Mammary epithelial cell (primary cell): ENCODE data around the gene COL9A3.

Source experiments
- EZH2 ChIP-seq: IDR thresholded peaks from 2 replicates; pipeline ENCODE4 v1.6.1; 2012; ENCODE audit warnings: low read length, inconsistent platforms, borderline replicate concordance
- TF ChIP-seq, protein P1 (sequence below), 2 donors: IDR thresholded peaks in 1 of 2; conservative IDR thresholded peaks in 1 of 2; 2 replicates each; pipeline ENCODE4 v1.5.1; 2011 to 2012; ENCODE audit warnings: inconsistent platforms in 2 of 2, low read length in 2 of 2, mild to moderate bottlenecking in 2 of 2, control low read depth in 1 of 2, low read depth in 1 of 2; ENCODE audit not compliant: insufficient read depth in 1 of 2; ENCODE audit errors: extremely low read depth in 1 of 2

DNA sequence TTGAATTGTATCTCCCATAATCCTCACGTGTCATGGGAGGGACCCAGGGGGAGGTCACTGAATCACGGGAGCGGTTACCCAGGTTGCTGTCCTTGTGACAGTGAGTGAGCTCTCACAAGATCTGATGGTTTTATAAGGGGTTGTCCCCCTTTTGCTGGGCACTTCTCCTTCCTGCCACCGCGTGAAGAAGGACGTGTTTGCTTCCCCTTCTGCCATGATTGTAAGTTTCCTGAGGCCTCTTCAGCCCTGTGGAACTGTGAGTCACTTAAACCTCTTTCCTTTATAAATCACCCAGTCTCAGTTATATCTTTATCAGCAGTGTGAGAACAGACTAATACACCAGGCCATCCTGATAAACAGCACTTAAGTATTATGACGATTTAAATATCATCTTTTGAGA, 29.5 kb upstream of the COL9A3 start:
- TF ChIP-seq, protein P1, sequence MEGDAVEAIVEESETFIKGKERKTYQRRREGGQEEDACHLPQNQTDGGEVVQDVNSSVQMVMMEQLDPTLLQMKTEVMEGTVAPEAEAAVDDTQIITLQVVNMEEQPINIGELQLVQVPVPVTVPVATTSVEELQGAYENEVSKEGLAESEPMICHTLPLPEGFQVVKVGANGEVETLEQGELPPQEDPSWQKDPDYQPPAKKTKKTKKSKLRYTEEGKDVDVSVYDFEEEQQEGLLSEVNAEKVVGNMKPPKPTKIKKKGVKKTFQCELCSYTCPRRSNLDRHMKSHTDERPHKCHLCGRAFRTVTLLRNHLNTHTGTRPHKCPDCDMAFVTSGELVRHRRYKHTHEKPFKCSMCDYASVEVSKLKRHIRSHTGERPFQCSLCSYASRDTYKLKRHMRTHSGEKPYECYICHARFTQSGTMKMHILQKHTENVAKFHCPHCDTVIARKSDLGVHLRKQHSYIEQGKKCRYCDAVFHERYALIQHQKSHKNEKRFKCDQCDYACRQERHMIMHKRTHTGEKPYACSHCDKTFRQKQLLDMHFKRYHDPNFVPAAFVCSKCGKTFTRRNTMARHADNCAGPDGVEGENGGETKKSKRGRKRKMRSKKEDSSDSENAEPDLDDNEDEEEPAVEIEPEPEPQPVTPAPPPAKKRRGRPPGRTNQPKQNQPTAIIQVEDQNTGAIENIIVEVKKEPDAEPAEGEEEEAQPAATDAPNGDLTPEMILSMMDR (conservative IDR thresholded peaks at IDR 0.05 in 1 of 2, IDR thresholded peaks at IDR 0.05 in 1 of 2; ENCODE audit: extremely low read depth in 1 of 2, insufficient read depth in 1 of 2, low read depth in 1 of 2, low read length in 2 of 2): no peak
- no peak for TF ChIP-seq EZH2
